ENCODE data around the gene GATAD2A.

Gene GATAD2A

DNA sequence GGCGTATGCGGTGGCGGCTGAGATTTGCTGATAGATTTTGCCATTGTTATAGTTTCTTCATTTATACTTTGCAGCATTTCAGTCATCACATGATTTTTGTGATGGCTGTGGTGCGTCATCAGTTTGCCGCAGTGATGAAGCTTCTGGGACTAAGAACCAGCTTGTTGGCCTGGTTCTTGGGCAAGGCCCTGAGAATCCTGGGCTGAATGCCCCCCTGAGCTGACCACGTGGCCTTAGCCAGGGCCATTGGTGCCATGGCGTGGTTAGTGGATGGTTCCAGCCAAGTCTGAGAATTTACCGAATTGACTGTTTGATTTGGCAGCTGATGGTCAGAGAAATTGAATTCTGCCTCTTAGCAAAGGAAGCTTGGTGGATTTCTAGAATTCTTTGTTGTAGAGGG is 17.8 kb downstream of the GATAD2A start:
- H3K4me3 ChIP-seq (replicated peaks in 1 of 2; ENCODE audit: low read depth in 2 of 2, low read length in 2 of 2), result no peak overlapping the region
- DNase-seq (ENCODE audit: low read depth in 2 of 2), result no peak
- no peak for TF ChIP-seq CTCF (IDR thresholded peaks at IDR 0.05; ENCODE audit: low read depth, low read length)

GRCh38 chr19:19425170-19425875 is 19.8 kb downstream of the GATAD2A start:
- H3K4me3 ChIP-seq (replicated peaks in 1 of 2; ENCODE audit: low read depth in 2 of 2, low read length in 2 of 2), result no peak overlapping the region
- DNase-seq (ENCODE audit: low read depth in 2 of 2), result no peak
- no peak for TF ChIP-seq CTCF (IDR thresholded peaks at IDR 0.05; ENCODE audit: low read depth, low read length)

DNA sequence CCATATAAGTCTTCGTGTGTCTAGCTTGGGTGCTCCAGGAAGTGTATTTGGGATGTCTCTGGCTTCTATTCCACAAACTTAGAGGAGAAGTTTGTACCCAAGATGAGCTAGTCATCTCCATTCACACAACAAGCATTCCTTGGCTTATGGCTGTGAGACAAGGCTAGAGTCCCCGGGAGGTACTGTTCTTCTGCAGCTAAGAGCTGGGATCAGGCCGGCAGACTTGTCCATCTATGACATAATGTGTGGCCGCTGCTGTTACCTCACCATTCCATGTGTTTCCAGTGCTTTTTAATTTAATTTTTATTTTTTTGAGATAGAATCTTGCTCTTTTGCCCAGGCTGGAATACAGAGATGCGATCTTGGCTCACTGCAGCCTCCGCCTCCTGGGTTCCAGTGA is 20.7 kb downstream of the GATAD2A start:
- TF ChIP-seq CTCF (IDR thresholded peaks at IDR 0.05; ENCODE audit: low read depth, low read length), result no peak
- no peak overlapping the region for H3K4me3 ChIP-seq (replicated peaks in 1 of 2; ENCODE audit: low read depth in 2 of 2, low read length in 2 of 2)
- no peak for DNase-seq (ENCODE audit: low read depth in 2 of 2)

DNA sequence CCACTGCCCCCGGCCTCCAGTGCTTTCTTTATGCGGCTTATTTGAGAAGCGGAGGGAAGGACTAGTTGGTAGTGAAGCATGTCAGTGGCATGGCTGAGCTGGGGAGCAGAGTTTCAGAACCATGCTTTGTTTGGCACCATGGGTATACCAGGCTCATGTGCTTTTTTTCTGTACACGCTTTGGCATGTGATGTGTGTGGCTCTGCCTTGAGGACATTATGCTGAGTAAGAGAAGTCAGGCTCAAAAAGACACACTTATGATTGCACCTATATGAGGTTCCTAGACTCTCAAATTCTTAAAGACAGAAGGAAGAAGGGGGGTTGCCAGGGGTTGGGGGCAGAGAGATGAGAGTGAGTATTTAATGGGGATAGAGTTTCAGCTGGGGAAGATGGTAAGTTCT is 21.3 kb downstream of the GATAD2A start:
- H3K4me3 ChIP-seq (replicated peaks in 1 of 2; ENCODE audit: low read depth in 2 of 2, low read length in 2 of 2), result no peak overlapping the region
- DNase-seq (ENCODE audit: low read depth in 2 of 2), result no peak
- TF ChIP-seq CTCF (IDR thresholded peaks at IDR 0.05; ENCODE audit: low read depth, low read length), result no peak

GRCh38 chr19:19427302-19427701 is 21.8 kb downstream of the GATAD2A start:
- no peak overlapping the region for H3K4me3 ChIP-seq (replicated peaks in 1 of 2; ENCODE audit: low read depth in 2 of 2, low read length in 2 of 2)
- TF ChIP-seq CTCF (IDR thresholded peaks at IDR 0.05; ENCODE audit: low read depth, low read length), result no peak
- no peak for DNase-seq (ENCODE audit: low read depth in 2 of 2)

DNA sequence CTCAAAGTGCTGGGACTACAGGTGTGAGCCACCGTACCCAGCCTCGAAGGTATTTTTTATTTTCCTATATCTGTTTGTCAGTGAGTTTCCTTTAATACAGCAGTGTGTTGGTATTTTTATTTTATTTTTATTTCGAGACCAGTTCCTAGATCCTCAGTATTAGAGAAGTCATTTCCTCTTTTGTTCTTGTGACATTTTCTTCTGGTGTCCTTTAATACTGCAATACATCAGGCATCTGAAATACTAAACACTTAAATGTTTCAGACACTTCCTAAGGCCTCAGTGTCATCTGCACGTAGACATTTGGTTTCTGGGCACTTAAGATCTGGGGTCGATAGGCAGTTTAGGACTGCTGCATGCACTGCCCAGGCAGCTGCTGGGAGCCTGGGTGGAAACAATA is 22.5 kb downstream of the GATAD2A start:
- no peak overlapping the region for H3K4me3 ChIP-seq (replicated peaks in 1 of 2; ENCODE audit: low read depth in 2 of 2, low read length in 2 of 2)
- no peak for DNase-seq (ENCODE audit: low read depth in 2 of 2)
- no peak for TF ChIP-seq CTCF (IDR thresholded peaks at IDR 0.05; ENCODE audit: low read depth, low read length)

DNA sequence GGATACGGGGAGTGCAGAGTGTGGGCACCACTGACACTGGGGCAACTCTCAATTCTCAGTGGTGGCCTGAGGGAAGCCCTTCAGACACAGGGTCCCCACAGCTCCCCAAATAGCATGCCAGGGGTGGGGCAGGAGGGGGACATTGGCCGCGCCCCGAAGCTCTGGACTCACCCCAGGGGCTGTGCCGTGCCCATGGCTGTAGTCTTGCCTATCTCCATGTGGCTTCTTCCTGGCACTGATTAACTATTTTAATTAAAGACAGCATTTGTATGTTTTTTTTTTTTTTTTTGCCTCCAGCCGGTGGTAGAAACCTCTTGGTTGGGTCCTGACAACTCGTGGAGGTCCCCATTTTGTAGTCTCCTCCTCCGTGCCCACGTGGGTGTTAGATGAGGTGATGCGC is 23.3 kb downstream of the GATAD2A start:
- TF ChIP-seq CTCF (IDR thresholded peaks at IDR 0.05; ENCODE audit: low read depth, low read length), result no peak
- H3K4me3 ChIP-seq (replicated peaks in 1 of 2; ENCODE audit: low read depth in 2 of 2, low read length in 2 of 2), result no peak overlapping the region
- DNase-seq (ENCODE audit: low read depth in 2 of 2), result no peak

All from cardiac fibroblast (primary cell).